ENCODE data around the gene CHRM4.

The CHRM4 gene

DNA sequence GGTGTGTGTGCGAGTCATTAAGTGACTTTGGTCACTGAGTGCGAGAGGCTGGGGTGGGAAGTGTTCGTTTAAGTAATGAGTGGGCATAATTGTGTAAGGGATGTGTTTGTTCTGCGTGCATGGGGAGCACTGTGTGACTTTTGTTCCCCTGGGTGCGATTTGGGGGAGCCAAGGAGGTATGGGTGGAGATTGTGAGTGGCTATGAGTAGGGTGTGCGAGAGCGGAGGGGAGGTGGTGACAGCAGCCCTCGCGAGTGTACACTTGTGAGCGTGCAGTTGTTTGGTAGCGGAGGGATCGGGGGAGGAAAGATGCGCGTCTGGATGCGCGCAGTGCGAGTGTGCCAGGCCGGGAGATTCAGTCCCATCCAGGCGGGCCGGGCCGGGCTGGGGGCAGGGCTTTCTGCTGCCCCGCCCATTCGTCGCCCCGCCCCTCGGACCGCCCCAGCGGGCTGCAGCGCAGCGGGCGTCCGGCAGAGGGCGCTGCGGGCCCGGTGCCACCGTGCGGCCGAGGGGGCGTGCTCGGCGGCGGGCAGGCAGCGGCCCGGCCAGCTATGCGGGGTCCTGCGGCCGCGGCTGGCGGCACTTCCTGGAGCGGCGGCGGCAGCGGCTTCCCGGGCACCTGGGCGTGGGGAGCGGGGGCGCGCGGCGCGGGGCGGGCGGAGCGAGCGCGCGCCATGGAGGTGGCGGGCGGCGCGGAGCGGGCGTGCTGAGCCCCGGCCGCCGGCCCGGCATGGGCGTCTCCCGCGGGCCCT is 44.5 kb downstream of the CHRM4 start, which contains the start of gene DGKZ:
TSS of gene DGKZ (plus strand) at position 578 of the 751 bp plus-strand sequence. CDS start 197 bp downstream, outside the sequence.
- DNase-seq (ENCODE audit: low read depth) = no peak

DNA sequence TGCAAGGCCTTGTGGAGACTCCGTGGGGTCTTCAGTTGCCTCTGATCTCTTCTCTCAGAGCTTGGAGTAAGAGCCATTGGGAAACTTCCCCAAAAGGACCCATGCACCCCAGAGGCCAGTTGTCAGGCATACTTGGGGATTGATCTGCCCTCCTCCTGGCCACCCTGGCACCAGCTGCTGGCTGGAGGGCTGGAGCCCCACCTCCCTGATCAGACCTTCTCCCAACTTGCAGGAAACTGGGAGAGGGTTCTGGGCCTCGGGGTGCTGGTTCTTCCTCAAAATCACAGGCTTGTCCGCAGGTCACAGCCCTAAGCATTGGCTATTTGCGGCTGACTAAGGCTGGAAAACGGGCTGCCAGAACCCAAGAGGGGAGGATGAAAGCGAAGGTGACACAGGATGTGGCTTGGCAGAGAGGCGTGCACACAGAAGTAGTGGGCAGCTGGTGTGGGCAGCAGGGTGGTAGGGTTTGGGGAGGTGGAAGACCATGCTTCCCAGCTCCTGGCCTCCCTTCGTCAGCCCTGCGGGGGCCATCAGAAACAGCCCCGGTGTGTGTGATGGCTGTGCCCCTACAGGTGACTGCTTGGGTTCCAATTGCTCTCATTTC is 45.6 kb downstream of the CHRM4 start:
- DNase-seq (ENCODE audit: low read depth) = no peak

DNA sequence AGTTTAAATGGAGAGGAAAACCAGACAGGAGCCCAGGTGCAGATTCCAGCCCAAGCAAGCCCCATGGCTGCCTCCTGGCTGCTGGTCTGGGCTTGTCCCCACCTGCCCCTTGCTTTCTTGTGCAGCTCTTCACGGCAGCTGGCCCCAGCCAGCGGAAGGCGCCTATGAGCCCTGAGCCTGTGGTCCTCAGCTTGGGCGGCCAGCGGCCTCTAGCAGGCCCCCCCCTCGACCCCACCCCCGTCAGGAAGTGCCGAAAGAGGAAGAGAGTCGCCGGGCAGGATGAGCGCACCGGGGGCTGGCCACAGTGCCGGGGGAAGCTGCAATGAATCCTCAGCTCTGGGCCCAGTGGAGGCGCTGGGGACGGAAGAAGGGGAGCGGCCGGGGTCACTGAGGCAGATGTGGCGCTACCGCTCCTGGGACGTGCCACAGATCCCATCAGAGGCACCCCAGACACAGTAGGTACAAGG is 46.4 kb downstream of the CHRM4 start:
- no peak for DNase-seq (ENCODE audit: low read depth)

GRCh38 chr11:46343520-46343919 is 48.1 kb downstream of the CHRM4 start:
- no peak for DNase-seq (ENCODE audit: low read depth)

- no peak for DNase-seq (ENCODE audit: low read depth)
Observed at GRCh38 chr11:46342239-46342638, 49.3 kb downstream of the CHRM4 start.

DNA sequence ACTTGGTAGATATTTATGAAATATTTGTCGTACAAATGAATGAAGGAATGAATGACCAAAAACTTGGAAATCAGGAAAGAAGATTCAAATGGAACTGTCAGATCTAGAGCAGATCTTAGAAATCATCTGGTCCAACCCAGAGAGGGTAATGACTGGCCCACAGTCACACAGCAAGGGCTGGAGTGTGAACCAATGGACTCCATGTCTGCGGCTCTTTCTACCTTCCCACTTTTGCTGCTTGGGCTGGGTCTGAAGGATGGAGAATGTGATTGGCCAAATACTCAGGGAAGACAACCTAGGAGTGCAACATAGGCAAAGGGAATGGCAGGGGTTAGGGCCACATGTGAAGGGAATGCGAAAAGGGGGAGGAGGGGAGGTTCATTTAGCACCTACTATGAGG is 50.1 kb downstream of the CHRM4 start:
- DNase-seq (ENCODE audit: low read depth) = no peak

DNA sequence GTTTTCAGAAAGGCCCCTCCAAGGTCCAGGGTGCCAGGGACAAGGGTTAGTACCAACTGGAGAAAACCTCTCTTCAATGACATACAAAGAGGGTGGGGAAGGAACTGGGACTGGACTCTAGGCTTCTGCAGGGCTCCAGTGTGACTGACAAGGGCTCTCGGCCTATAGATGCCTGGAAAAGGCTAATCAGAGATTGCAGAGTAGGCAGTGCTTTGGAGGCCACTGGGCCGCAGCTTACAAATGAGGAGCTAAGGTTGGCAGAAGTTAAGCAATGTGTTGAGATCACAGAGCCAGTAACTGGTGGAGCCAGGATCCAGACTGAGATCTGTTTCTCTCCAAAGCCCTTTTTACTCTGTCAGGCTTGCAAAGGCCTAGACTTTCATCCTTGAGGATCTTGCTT is 51.8 kb downstream of the CHRM4 start:
- no peak for DNase-seq (ENCODE audit: low read depth)

GRCh38 chr11:46338988-46339666 is 52.4 kb downstream of the CHRM4 start:
- no peak for DNase-seq (ENCODE audit: low read depth)

GRCh38 chr11:46338636-46338987 is 53.0 kb downstream of the CHRM4 start:
- DNase-seq (ENCODE audit: low read depth) = no peak

GRCh38 chr11:46337626-46338345 is 53.8 kb downstream of the CHRM4 start:
- no peak for DNase-seq (ENCODE audit: low read depth)

- DNase-seq (ENCODE audit: low read depth) = no peak
Observed at GRCh38 chr11:46336563-46337180, 54.9 kb downstream of the CHRM4 start.

DNA sequence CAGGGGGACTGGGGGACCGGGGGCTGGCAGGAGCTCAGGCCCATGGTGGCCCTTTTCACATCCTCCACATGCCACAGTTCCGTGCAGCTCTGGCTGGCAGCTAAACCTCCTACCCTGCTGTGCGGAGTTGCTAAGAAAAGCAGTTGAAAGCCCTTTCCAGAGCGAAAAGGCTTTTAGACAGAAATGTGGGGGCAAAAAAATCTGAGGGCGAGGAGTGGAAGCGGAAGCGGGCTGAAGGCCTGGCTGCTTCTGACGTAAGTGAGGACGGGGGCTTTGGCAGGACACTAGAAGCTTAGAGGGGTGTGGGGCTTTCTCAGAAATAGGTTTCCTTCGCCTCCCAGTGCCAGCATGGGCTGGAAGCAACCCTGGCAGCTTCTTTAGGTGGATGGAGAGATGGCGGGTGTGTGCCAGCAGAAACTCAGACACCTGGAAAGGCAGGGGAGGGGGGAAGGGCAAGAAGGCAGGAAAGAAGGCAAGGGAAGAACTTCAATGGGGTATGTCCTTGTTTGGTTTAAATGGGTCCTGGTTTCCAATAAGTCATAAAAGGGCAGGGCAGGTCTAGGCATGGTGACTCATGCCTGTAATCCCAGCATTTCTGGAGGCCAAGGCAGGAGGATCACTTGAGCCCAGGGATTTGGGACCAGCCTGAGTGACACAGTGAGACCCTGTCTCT is 55.5 kb downstream of the CHRM4 start:
- no peak for DNase-seq (ENCODE audit: low read depth)

DNA sequence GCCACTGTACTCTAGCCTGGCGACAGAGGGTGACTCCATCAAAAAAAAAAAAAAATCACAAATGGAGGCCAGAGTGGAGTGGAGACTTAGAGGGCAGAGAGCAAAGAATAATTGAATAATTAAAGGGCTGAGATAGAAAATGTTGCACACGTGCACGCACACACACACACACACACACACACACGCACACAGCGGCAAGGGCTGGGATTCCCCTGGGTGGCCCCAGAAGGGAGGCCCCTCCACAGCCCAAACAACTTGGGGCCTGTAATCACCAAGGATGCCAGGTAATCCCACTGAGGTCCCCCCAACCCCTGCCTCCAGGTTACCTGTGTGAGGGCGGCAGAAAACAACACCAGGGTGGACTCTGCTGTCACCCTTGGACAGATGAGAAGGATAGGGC is 56.3 kb downstream of the CHRM4 start:
- DNase-seq (ENCODE audit: low read depth) = no peak

GRCh38 chr11:46334211-46334610 is 57.4 kb downstream of the CHRM4 start:
- no peak for DNase-seq (ENCODE audit: low read depth)
